Left lung (tissue), 10 donors: ENCODE data around the gene HERC4. TPM values are rescaled to one million over a fixed set of nuclear protein-coding genes. Genes with fewer than 3 reads are reported as not detected.
A peak's percentile ranks its signal among the peaks of the same experiment; 100 is the strongest.
"Not testable (repeated sequence)": the region's sequence is repeated elsewhere in the genome, so short reads cannot be mapped to it uniquely, and the experiment has no call there.

ENCODE experiments used
- ATAC-seq: fragments of 200-7000 bp; cut with Tn5 transposase; one replicate; pipeline ENCODE4 v1.9.1; 2020; ENCODE audit warnings: moderate library complexity
- DNase-seq, 4 donors: peaks; one replicate each; pipeline ENCODE4 v3.0.0-alpha.2; 2013 to 2020
- H3K27ac ChIP-seq, 2 donors: fragments of 200-600 bp; sonication (generic) in 1 of 2; one replicate each; pipeline versions ENCODE4 v1.5.0 to v1.8.0; 2020 to 2021
- H3K27me3 ChIP-seq, 2 donors: fragments of 200-600 bp; sonication (generic) in 1 of 2; one replicate each; pipeline versions ENCODE4 v1.5.0 to v1.8.0; 2020 to 2021
- H3K36me3 ChIP-seq, 2 donors: fragments of 200-600 bp; sonication (generic) in 1 of 2; one replicate each; pipeline versions ENCODE4 v1.5.0 to v1.8.0; 2020 to 2021
- H3K4me1 ChIP-seq, 2 donors: fragments of 200-600 bp; one replicate each; pipeline ENCODE4 v1.8.0; 2021
- H3K4me3 ChIP-seq, 2 donors: fragments of 200-600 bp; sonication (generic) in 1 of 2; one replicate each; pipeline versions ENCODE4 v1.5.0 to v1.8.0; 2020 to 2021; ENCODE audit warnings: mild to moderate bottlenecking in 1 of 2
- H3K9me3 ChIP-seq, 2 donors: fragments of 200-600 bp; sonication (generic) in 1 of 2; one replicate each; pipeline versions ENCODE4 v1.5.0 to v1.8.0; 2020 to 2021
- CTCF ChIP-seq, 2 donors: fragments of 200-600 bp; sonication (generic) in 1 of 2; IDR thresholded peaks; one replicate each; pipeline versions ENCODE4 v1.5.0 to v1.8.0; 2021; ENCODE audit warnings: antibody characterized with exemption in 2 of 2
- intact Hi-C, 2 donors: fragments of 100-400 bp; cut with DNase I; formaldehyde crosslinking; loops; one replicate each; pipeline versions ENCODE4 v1.11.2 to v1.14.2; 2022
- polyA plus RNA-seq, 6 donors: library from polyadenylated mRNA; unstranded; fragments of 120-200 nt; gene quantifications; one replicate each; pipeline ENCODE4 v1.2.1, GENCODE V29; 2013; ENCODE audit not compliant: insufficient read length in 6 of 6
- total RNA-seq, 2 donors: library from RNA; stranded (reverse); fragmentation: NEBNext Ultra II Directional; extraction: Animal tissue kit (Norgen Biotek cat#: 25700); gene quantifications; one replicate each; pipeline ENCODE4 v1.2.1, GENCODE V29; 2021
- donor health status: DM: no; HTN: yes; CAD: no.
- donor health status: DM: no; HTN: no; CAD: no.

The HERC4 gene
- total and polyA plus RNA-seq, 8 donors: 51.5 to 65.7 (median 61.1) TPM

- ATAC-seq (no peak), DNase-seq (no peak)
- peaks cover 0 to 14% of the 10 kb centered on the region in 2 donors for H3K9me3 ChIP-seq
- H3K4me3 ChIP-seq: no peak overlapping the region
- peaks cover 0 to 90% of the 10 kb centered on the region in 2 donors for H3K36me3 ChIP-seq
- intact Hi-C loops: no loop called here
- no peak overlapping the region for H3K27ac ChIP-seq
- no peaks in the 10 kb centered on the region for H3K4me1 ChIP-seq
- no peak for TF ChIP-seq CTCF (IDR thresholded peaks at IDR 0.05)
- no peaks in the 10 kb centered on the region for H3K27me3 ChIP-seq
These were observed 99.2 kb downstream of the HERC4 start for GRCh38 chr10:67975871-67976270.

GRCh38 chr10:67971311-67971710 is 103.8 kb downstream of the HERC4 start:
- H3K4me3 ChIP-seq: no peak overlapping the region
- ATAC-seq: no peak
- DNase-seq: no peak
- no peaks in the 10 kb centered on the region for H3K4me1 ChIP-seq
- peaks cover 0 to 16% of the 10 kb centered on the region in 2 donors for H3K9me3 ChIP-seq
- H3K36me3 ChIP-seq: peaks cover 0 to 63% of the 10 kb centered on the region in 2 donors
- H3K27ac ChIP-seq: no peak overlapping the region
- H3K27me3 ChIP-seq: no peaks in the 10 kb centered on the region
- no peak for TF ChIP-seq CTCF (IDR thresholded peaks at IDR 0.05)
- intact Hi-C loops: no loop called here

DNA sequence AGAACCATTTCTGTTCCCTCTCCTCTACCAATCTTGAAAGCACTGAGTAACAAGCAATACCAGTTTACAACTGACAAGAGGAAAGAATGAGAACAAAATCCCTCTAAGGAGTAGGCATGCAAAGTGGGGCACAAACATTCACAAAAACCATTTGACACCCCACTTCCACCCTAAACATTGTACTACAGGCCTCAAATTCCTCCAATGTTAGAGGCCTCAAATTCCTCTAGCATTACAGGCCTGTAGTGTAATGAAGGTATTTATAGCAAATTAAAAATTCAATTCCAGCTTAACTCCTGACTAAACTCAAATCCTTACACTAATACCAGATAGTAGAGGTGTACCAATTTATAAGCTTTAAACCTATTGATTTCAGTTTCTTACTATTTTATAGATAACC is 105.2 kb downstream of the HERC4 start:
- intact Hi-C loops: no loop called here
- ATAC-seq (no peak), DNase-seq (no peak)
- Histone ChIP-seq H3K9me3 (peaks cover 0 to 16% of the 10 kb centered on the region in 2 donors), H3K27ac (no peak overlapping the region), H3K4me1 (no peaks in the 10 kb centered on the region), H3K36me3 (peaks cover 0 to 66% of the 10 kb centered on the region in 2 donors), H3K4me3 (no peak overlapping the region), H3K27me3 (no peaks in the 10 kb centered on the region)
- no peak for TF ChIP-seq CTCF (IDR thresholded peaks at IDR 0.05)

DNA sequence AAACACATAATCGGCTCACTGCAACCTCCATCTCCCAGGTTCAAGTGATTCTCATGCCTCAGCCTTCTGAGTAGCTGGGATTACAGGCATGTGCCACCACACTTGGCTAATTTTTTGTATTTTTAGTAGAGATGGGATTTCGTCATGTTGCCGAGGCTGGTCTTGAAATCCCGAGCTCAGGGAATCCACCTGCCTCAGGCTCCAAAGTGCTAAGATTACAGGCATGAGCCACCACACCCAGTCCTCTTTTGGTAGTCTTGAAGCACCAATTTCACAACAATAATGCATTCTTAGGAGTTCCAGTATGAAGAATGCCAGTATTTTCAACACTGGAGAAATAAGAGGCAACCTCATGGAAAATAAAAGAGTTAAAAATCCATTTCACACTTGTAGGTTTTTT is 109.0 kb downstream of the HERC4 start:
- H3K27ac ChIP-seq, H3K4me1 ChIP-seq, H3K9me3 ChIP-seq, DNase-seq, H3K4me3 ChIP-seq, intact Hi-C loops, H3K27me3 ChIP-seq: not testable (repeated sequence)
- peaks cover 0 to 57% of the 10 kb centered on the region in 2 donors for H3K36me3 ChIP-seq
- peak; percentile 66 for ATAC-seq

DNA sequence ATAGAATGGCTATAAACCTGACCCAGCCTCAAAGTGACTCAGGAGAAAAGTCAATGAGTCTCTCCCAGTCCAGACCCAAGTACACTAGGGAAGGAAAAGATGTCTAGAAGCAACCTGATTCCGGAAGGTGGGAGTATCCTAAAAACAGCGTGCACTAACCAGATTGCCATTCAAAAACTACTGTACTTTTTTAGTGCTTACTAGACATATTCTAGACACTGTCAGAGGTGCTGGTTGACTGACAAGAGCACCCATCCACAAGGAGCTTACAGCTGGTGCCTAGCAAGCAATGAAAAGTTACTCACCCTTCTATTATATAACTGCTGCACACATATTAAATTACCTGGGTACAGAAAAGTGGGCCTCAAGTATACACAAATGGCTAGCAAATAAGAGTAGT is 109.6 kb downstream of the HERC4 start:
- ATAC-seq: no peak
- Histone ChIP-seq H3K27me3 (no peaks in the 10 kb centered on the region), H3K9me3 (no peaks in the 10 kb centered on the region), H3K4me1 (no peaks in the 10 kb centered on the region), H3K27ac (no peak overlapping the region), H3K4me3 (no peak overlapping the region), H3K36me3 (peaks cover 0 to 60% of the 10 kb centered on the region in 2 donors)
- no peak for DNase-seq
- intact Hi-C loops: no loop called here
- no peak for TF ChIP-seq CTCF (IDR thresholded peaks at IDR 0.05)

GRCh38 chr10:67959839-67960476 is 115.1 kb downstream of the HERC4 start:
- no peak for TF ChIP-seq CTCF (IDR thresholded peaks at IDR 0.05)
- Histone ChIP-seq H3K27me3 (no peaks in the 10 kb centered on the region), H3K4me1 (no peaks in the 10 kb centered on the region), H3K9me3 (no peaks in the 10 kb centered on the region), H3K4me3 (no peak overlapping the region), H3K36me3 (peaks cover 0 to 45% of the 10 kb centered on the region in 2 donors), H3K27ac (no peak overlapping the region)
- ATAC-seq (no peak), DNase-seq (no peak)
- intact Hi-C loops: no loop called here
